Right lobe of liver (tissue), 6 donors: Measurements from ENCODE around the gene STOM. TPM values are rescaled to one million over a fixed set of nuclear protein-coding genes. Genes with fewer than 3 reads are reported as not detected.

Experiments used
- ATAC-seq, 4 donors: fragments of 200-7000 bp; cut with Tn5 transposase; one replicate each; pipeline ENCODE4 v1.9.1; 2020; ENCODE audit warnings: mild to moderate bottlenecking in 4 of 4, moderate library complexity in 4 of 4
- DNase-seq, 3 donors: peaks; one replicate each; pipeline ENCODE4 v3.0.0-alpha.2; 2020
- H3K27ac ChIP-seq, 3 donors: fragments of 200-600 bp; one replicate each; pipeline ENCODE4 v1.8.0; 2022
- H3K27me3 ChIP-seq, 2 donors: fragments of 200-600 bp; one replicate each; pipeline ENCODE4 v1.8.0; 2022
- H3K36me3 ChIP-seq, 4 donors: fragments of 200-600 bp; sonication (generic) in 1 of 4; one replicate each; pipeline versions ENCODE4 v1.5.1 to v1.8.0; 2017 to 2022; ENCODE audit warnings: control low read depth in 1 of 4
- H3K4me1 ChIP-seq, 4 donors: fragments of 200-600 bp; sonication (generic) in 1 of 4; one replicate each; pipeline versions ENCODE4 v1.5.1 to v1.8.0; 2017 to 2022; ENCODE audit warnings: control low read depth in 1 of 4
- H3K4me3 ChIP-seq, 3 donors: fragments of 200-600 bp; one replicate each; pipeline ENCODE4 v1.8.0; 2022
- H3K9me3 ChIP-seq, 4 donors: fragments of 200-600 bp; sonication (generic) in 1 of 4; one replicate each; pipeline versions ENCODE4 v1.5.1 to v1.8.0; 2017 to 2022; ENCODE audit warnings: control low read depth in 1 of 4
- POLR2A ChIP-seq: fragments of 450-650 bp; IDR thresholded peaks from one replicate; pipeline ENCODE4 v1.6.1; 2017; ENCODE audit warnings: antibody characterized with exemption, mild to moderate bottlenecking
- WGBS: methylation state at CpG from one replicate; pipeline ENCODE4 v1.1.6; 2018; ENCODE audit warnings: low coverage, low lambda C conversion rate; ENCODE audit not compliant: insufficient coverage; ENCODE audit errors: missing lambda C conversion rate; 5-methylcytosine and 5-hydroxymethylcytosine counted together
- intact Hi-C, 2 donors: fragments of 100-400 bp; cut with DNase I; formaldehyde crosslinking; loops; one replicate each; pipeline versions ENCODE4 v1.11.2 to v1.14.1; 2022
- total RNA-seq, 6 experiments: library from RNA; depleted of rRNA in 2 of 6; stranded (reverse); fragments of >200 nt in 2 of 6; fragmentation: NEBNext Ultra II Directional in 3 of 6; extraction: Animal tissue kit (Norgen Biotek cat#: 25700) in 3 of 6; gene quantifications; one replicate each; pipeline versions ENCODE4 v1.1.0 to v1.2.4, GENCODE V29; 2016 to 2023
- TF ChIP-seq, protein P1 (sequence below), 4 donors: fragments of 200-600 bp in 3 of 4; fragments of 450-650 bp in 1 of 4; IDR thresholded peaks; one replicate each; pipeline versions ENCODE4 v1.5.1 to v1.8.0; 2016 to 2022; ENCODE audit warnings: antibody characterized with exemption in 4 of 4, mild to moderate bottlenecking in 2 of 4
- donor health status: DM: no; HTN: yes; CAD: no.
- donor health status: DM: no; HTN: no; CAD: no.
- donor health status: DM: no; HTN: no; CAD: no.
- donor health status: DM: no; HTN: yes; CAD: no.
- donor health status: DM: no; HTN: yes; CAD: no.

The STOM gene
- total RNA-seq, 6 experiments from 2014 or later: 232 to 655 (median 443) TPM

DNA sequence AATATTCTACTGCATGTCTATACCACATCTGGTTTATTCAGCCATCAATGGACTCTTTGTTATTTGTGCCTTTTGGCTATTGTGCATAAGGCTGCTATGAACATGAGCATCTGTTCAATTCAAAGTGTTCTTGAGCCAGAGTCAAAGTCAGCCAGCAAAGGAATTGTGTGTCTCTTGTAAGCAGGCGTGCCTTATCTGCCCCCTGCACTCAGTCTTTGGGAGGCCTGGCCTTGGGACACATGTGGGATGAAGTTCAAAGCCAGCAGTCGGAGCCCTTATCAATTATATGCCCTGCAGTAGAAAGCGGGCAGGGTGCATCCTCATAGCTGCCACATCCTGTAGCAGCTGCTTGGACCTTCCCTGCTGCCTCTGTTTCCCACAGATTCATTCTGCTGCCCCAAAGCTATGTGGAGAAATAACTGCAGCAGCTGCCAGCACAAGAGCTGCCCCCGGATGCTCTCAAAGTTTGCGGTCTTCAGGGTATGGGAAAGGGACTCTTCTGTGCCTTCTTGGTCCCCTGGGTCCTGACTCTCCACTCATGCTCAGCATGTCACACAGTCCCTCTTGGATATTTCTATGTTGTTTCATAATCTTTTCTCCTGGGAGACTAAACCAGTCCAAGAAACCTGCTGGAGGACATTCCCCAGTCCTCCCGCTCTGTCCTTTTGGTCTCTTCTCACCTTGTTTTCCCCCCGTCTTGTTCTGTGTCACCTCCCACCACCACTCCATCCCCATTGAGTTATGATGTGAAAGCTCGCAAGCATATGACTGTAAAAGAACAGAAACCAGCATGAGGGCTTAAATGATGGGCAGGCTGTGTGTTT lies 35.9 kb downstream of the STOM start:
- H3K27ac ChIP-seq: no peak overlapping the region
- peak in 3 of 4 donors; percentile 6 to 14 (median 10) for ATAC-seq
- TF ChIP-seq, protein P1, sequence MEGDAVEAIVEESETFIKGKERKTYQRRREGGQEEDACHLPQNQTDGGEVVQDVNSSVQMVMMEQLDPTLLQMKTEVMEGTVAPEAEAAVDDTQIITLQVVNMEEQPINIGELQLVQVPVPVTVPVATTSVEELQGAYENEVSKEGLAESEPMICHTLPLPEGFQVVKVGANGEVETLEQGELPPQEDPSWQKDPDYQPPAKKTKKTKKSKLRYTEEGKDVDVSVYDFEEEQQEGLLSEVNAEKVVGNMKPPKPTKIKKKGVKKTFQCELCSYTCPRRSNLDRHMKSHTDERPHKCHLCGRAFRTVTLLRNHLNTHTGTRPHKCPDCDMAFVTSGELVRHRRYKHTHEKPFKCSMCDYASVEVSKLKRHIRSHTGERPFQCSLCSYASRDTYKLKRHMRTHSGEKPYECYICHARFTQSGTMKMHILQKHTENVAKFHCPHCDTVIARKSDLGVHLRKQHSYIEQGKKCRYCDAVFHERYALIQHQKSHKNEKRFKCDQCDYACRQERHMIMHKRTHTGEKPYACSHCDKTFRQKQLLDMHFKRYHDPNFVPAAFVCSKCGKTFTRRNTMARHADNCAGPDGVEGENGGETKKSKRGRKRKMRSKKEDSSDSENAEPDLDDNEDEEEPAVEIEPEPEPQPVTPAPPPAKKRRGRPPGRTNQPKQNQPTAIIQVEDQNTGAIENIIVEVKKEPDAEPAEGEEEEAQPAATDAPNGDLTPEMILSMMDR (IDR thresholded peaks at IDR 0.05): no peak
- TF ChIP-seq POLR2A: no peak
- H3K4me3 ChIP-seq: no peak overlapping the region
- no peaks in the 10 kb centered on the region for H3K27me3 ChIP-seq
- no peaks in the 10 kb centered on the region for H3K9me3 ChIP-seq
- no peak for DNase-seq
- H3K36me3 ChIP-seq: peaks cover 0 to 43% (median 13%) of the 10 kb centered on the region in 4 donors
- 78% methylated on average over 6 of the region's 8 CpGs for WGBS
- intact Hi-C loops: no loop called here
- H3K4me1 ChIP-seq: no peaks in the 10 kb centered on the region

DNA sequence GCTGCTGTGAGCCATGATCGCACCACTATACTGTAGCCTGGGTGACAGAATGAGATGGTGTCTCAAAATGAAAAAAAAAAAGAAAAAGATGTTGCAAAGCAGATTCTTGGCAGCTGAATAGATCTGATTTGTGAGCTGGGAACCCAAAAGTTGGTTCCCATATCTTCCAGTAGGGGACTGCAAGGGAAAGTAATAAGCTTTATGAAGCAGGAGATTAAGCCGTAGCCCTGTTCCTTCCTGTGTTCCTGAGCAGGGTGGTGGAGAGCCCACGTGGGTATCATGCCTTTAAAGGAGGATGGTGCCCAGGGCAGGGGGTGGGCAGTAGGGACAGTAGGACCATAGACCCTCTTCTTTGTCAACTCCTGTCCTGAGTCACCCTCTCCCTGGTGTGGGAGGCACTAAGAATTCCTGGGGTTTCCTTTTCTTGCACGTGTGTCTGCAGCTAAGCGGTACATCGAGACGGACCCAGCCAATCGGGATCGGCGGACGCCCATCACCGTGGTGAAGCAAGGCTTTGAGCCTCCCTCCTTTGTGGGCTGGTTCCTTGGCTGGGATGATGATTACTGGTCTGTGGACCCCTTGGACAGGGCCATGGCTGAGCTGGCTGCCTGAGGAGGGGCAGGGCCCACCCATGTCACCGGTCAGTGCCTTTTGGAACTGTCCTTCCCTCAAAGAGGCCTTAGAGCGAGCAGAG lies 37.9 kb downstream of the STOM start:
- TF ChIP-seq, protein P1 (IDR thresholded peaks at IDR 0.05): peak; percentile 16 to 28 (median 22)
- no peak for TF ChIP-seq POLR2A
- H3K27ac ChIP-seq: peak overlapping the region in 2 of 3 donors; percentile 18 to 26
- H3K27me3 ChIP-seq: no peaks in the 10 kb centered on the region
- WGBS: 73% methylated on average over 3 of the region's 14 CpGs
- peaks cover 0 to 37% (median 5%) of the 10 kb centered on the region in 4 donors for H3K36me3 ChIP-seq
- H3K4me1 ChIP-seq: peaks cover 0 to 2% (median under 1%) of the 10 kb centered on the region in 4 donors
- DNase-seq: no peak
- peak in 3 of 4 donors; percentile 14 to 32 (median 21) for ATAC-seq
- H3K4me3 ChIP-seq: no peak overlapping the region
- H3K9me3 ChIP-seq: no peaks in the 10 kb centered on the region
- intact Hi-C loops: no loop called here

DNA sequence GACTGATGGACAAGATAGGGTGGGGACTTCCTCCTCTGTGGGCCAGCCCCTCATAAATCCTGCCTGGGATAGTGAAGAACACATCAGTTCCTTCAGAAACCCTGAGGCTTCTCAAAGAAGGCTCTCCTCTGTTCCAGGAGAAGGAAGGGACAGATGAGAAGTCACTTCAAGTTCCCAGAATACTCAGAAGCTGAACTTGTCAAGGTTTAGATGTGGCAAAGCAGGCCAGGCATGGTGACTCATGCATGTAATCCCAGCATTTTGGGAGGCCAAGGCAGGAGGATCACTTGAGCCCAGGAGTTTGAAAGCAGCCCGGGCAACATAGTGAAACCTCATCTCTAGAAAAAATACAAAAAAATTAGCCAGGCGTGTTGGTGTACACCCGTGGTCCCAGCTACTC lies 38.5 kb downstream of the STOM start:
- Histone ChIP-seq H3K4me1 (peaks cover 0 to 7% (median 3%) of the 10 kb centered on the region in 4 donors), H3K9me3 (no peaks in the 10 kb centered on the region), H3K27me3 (no peaks in the 10 kb centered on the region), H3K36me3 (peaks cover 0 to 37% (median 5%) of the 10 kb centered on the region in 4 donors), H3K4me3 (no peak overlapping the region), H3K27ac (no peak overlapping the region)
- DNase-seq (no peak), ATAC-seq (no peak)
- TF ChIP-seq, protein P1 (IDR thresholded peaks at IDR 0.05): no peak
- TF ChIP-seq POLR2A: no peak
- intact Hi-C loops: no loop called here
- 38% methylated on average over 2 of the region's 3 CpGs for WGBS

DNA sequence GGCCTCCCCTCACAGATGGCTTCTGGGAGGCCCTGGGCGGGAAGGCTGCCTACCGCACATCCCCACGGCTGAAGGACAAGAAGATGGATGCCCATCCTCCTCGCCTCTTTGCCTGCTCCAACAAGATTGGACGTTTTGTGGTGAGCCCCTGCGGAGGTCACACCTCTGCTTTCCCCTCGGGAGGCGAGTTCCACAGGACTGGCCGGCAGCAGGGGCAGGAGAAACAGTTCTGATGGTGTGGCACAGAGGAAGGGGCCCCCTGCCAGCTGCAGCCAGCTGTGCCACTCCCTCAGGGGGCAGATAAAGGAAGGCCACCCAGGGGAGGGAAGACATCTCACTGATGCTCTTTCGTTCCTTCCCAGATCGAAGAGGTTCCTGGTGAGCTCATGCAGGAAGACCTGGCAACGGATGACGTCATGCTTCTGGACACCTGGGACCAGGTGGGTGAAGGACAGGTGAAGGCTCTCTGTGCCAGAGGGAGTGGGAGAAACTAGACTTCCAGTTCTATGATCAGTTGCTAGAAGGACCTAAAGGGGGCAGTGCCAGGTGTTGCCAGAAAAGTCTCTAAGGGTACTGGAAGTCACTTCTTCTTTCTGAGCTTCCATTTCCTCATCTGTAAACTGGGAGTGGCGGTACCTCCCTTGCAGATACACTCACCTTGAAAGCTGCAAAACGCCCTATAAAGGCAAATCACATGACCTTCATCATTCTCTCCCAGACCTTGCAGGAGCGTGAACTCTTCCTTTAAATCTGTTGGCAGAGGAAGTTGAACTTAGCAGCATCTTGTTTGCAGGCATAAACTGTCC lies 41.0 kb downstream of the STOM start:
- peaks cover 0 to 30% (median 6%) of the 10 kb centered on the region in 4 donors for H3K36me3 ChIP-seq
- intact Hi-C loops: no loop called here
- H3K4me1 ChIP-seq: peaks cover 0 to 17% (median 6%) of the 10 kb centered on the region in 4 donors

More for the DNA sequence above, 41.0 kb downstream of the STOM start:
- no peak overlapping the region for H3K4me3 ChIP-seq
- DNase-seq (no peak), ATAC-seq (no peak)
- WGBS: 64% methylated on average over 4 of the region's 16 CpGs
- H3K9me3 ChIP-seq: no peaks in the 10 kb centered on the region
- H3K27ac ChIP-seq: no peak overlapping the region
- H3K27me3 ChIP-seq: no peaks in the 10 kb centered on the region
- no peak for TF ChIP-seq POLR2A
